Activated CD8-positive, alpha-beta memory T cell treated with anti-CD3 and anti-CD28 coated beads, Interleukin-2, amount 10 ng/mL, durations not matched to agents 7 days and 5 days (primary cell): ENCODE measurements around the gene CDK16. TPM values are rescaled to one million over a fixed set of nuclear protein-coding genes. Genes with fewer than 3 reads are reported as not detected.

ENCODE experiments used
- ATAC-seq: fragments of 150-1000 bp; cut with Tn5 transposase; one replicate; pipeline ENCODE4 v1.10.0; 2021; ENCODE audit warnings: moderate library complexity
- CTCF ChIA-PET: fragments of 350-600 bp; sonication (Branson Sonifier 250); formaldehyde crosslinking; loops from one replicate; lab custom pipeline; 2021; ENCODE audit warnings: antibody characterized with exemption; lab: Charles Lee
- DNase-seq: peaks from one replicate; pipeline ENCODE4 v3.0.0-alpha.2; 2020
- H3K27ac Mint-ChIP-seq: one replicate; pipeline ENCODE4 v1.8.0; 2021; ENCODE audit warnings: mild to moderate bottlenecking, mixed read lengths
- H3K27me3 Mint-ChIP-seq: one replicate; pipeline ENCODE4 v1.8.0; 2021; ENCODE audit warnings: mixed read lengths
- H3K36me3 Mint-ChIP-seq: one replicate; pipeline ENCODE4 v1.8.0; 2021; ENCODE audit warnings: mild to moderate bottlenecking, mixed read lengths
- H3K4me1 Mint-ChIP-seq: one replicate; pipeline ENCODE4 v1.8.0; 2021; ENCODE audit warnings: mixed read lengths
- H3K4me3 Mint-ChIP-seq: one replicate; pipeline ENCODE4 v1.8.0; 2021; ENCODE audit warnings: mild to moderate bottlenecking, moderate library complexity, mixed read lengths
- H3K9me3 Mint-ChIP-seq: one replicate; pipeline ENCODE4 v1.8.0; 2022; ENCODE audit warnings: low read depth, mixed read lengths
- total RNA-seq, 2 experiments: library from RNA; stranded (reverse); gene quantifications; one replicate each; pipeline ENCODE4 v1.2.3, GENCODE V29; 2021

Gene CDK16
- total RNA-seq, 2 experiments from 2014 or later, result 61.4 to 80.6 TPM

DNA sequence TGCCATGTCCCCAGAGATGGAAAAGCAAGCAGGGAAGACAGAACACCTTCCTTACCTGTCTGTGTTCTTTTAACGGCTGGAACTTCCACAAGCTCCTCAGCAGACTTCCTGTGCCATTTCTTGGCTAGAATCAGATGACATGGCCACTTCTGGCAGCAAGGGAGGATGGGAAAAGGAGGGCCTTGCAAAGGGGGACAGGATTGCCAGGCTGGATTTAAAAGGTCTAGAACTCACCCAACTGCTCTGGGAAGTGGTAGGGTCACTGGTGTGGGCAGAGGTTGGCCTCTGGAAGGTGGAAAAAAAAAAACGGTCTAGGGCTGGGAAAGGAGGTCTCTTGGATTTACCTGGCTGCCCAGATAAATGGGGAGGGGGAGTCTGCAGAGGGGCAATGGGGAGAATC lies 12.7 kb downstream of the CDK16 start:
- peaks cover 18% of the 10 kb centered on the region for H3K4me1 Mint-ChIP-seq
- CTCF ChIA-PET, result no interaction called here
- ATAC-seq (no peak), DNase-seq (no peak)
- H3K4me3 Mint-ChIP-seq, result no peak overlapping the region
- H3K36me3 Mint-ChIP-seq, result peaks cover 26% of the 10 kb centered on the region
- H3K27ac Mint-ChIP-seq, result peak overlapping the region; percentile 46
- no peaks in the 10 kb centered on the region for H3K9me3 Mint-ChIP-seq
- H3K27me3 Mint-ChIP-seq, result no peaks in the 10 kb centered on the region

DNA sequence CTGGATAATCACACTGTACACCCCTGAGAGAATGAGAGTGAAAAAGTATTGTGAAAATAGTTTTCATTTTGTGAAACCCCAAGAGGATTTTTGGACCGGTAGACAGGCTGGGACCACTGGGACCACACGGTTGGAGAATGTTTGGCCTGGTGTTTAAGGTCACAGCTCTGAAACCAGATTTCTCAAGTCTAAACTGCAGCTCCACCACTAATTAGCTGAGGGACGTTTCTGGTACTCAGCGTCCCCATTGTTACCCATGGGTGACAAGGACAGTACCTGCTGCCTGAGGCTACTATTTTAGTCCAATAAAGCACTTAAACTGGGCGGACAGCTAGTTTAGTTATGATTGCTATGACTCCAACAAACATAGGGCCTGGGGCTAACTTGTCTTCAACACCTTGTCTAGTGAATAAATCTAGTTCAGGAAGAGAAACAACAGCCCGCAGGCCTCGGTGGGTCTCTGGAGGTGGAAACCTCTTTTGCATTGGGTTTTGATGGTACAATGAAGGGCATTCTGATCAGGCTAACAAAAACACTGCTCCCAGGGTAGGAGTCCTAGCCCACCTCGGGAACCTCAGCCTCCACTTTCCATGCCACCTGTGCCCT lies 13.8 kb downstream of the CDK16 start:
- DNase-seq (no peak), ATAC-seq (no peak)

DNA sequence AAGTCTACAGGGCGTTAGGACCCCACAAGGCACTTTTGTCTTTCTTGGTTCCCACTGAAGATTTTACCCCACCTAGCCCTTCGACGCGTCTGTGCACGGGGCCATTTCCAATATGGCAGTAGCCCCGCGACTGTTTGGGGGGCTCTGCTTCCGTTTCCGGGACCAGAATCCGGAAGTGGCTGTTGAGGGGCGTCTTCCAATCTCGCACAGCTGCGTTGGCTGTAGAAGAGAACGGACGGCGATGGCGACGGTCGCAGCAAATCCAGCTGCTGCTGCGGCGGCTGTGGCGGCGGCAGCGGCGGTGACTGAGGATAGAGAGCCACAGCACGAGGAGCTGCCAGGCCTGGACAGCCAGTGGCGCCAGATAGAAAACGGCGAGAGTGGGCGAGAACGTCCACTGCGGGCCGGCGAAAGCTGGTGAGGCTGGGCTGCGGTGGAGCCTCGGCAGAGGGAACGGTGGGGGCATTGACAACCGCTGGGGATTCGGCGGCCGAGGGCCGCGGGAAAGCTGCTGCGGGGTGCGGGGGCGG lies 14.4 kb downstream of the CDK16 start, which contains the start of gene USP11:
USP11 (plus strand) TSS at position 207 of the 530 bp plus-strand sequence; CDS start at position 242, 35 bp downstream.
- Mint-ChIP-seq H3K27ac (peak within 1 kb of the TSS; percentile 98), H3K4me1 (peaks cover 20% of the 10 kb centered on the region), H3K4me3 (peak within 1 kb of the TSS; percentile 88), H3K9me3 (no peaks in the 10 kb centered on the region), H3K27me3 (no peaks in the 10 kb centered on the region), H3K36me3 (peaks cover 20% of the 10 kb centered on the region)
- CTCF ChIA-PET, result no interaction called here
- peak; percentile 46 for ATAC-seq
- DNase-seq, result peak; percentile 83

More for the DNA sequence above, 13.8 kb downstream of the CDK16 start:
- Mint-ChIP-seq H3K27me3 (no peaks in the 10 kb centered on the region), H3K4me1 (peaks cover 20% of the 10 kb centered on the region), H3K36me3 (peaks cover 20% of the 10 kb centered on the region), H3K4me3 (peak overlapping the region; percentile 88), H3K27ac (peak overlapping the region; percentile 98), H3K9me3 (no peaks in the 10 kb centered on the region)
- CTCF ChIA-PET, result no interaction called here

DNA sequence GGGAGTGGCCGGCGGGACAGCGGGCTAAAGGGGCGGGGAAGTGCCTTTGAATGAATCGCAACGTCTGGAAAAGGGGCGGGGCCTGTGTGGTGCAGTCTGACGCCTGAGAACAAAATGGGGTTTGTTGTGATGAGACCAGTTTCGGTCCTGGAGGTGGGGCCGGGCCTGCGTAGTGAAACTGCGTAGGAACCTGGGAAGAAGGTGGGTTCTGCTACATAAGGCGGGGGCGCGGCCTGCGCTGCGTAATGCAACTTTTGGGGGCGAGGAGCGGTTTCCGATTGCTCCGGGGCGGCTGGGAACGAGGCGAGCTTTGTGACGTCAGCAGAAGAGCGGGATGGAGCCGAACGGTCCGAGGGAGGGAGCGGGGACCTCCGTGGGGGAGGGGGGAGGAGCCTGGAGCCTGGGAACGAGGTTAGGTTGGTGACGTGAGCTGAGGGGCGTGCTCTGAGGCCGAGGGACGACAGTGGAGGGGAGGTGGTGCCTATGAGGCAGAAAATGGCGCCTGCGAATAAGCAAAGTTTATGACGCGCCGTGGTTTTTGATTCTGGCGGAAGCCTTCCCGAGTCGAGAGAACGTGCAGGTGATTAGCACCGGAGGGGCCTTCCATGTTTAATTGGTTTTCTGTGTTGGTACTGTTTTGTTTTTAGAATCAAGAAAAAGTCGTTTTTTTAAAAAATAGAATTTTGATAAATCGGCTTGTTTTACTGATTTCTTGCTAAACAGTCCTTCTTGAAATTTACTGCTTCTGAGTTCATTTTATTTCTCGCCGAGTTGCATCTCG lies 15.0 kb downstream of the CDK16 start:
- DNase-seq (peak; percentile 97), ATAC-seq (peak; percentile 92)
- Mint-ChIP-seq H3K4me3 (peak overlapping the region; percentile 88), H3K27ac (peak overlapping the region; percentile 98), H3K9me3 (no peaks in the 10 kb centered on the region), H3K36me3 (peaks cover 15% of the 10 kb centered on the region), H3K27me3 (no peaks in the 10 kb centered on the region), H3K4me1 (peaks cover 20% of the 10 kb centered on the region)
- CTCF ChIA-PET, result no interaction called here

DNA sequence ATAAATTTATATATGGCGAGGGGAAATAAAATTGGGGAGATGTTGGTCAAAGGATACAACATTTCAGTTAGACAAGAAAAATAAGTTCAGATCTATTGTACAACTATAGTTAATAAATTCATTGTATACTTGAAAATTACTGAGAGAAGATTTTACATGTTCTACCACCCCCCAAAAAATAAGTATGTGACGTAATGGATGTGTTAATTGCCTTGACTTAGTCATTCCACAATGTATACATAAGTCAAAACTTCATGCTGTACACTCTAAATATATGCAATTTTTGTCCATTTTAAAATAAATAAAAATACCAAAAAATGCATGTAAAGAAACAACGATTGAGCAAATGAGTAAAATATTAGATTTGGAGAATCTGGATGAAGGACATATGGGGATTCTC lies 16.1 kb downstream of the CDK16 start:
- CTCF ChIA-PET, result no interaction called here
- no peak for ATAC-seq
- peaks cover 20% of the 10 kb centered on the region for H3K4me1 Mint-ChIP-seq
- no peak for DNase-seq
- H3K36me3 Mint-ChIP-seq, result peaks cover 12% of the 10 kb centered on the region
- H3K4me3 Mint-ChIP-seq, result peak overlapping the region; percentile 88
- no peaks in the 10 kb centered on the region for H3K9me3 Mint-ChIP-seq
- no peaks in the 10 kb centered on the region for H3K27me3 Mint-ChIP-seq
- H3K27ac Mint-ChIP-seq, result peak overlapping the region; percentile 98

DNA sequence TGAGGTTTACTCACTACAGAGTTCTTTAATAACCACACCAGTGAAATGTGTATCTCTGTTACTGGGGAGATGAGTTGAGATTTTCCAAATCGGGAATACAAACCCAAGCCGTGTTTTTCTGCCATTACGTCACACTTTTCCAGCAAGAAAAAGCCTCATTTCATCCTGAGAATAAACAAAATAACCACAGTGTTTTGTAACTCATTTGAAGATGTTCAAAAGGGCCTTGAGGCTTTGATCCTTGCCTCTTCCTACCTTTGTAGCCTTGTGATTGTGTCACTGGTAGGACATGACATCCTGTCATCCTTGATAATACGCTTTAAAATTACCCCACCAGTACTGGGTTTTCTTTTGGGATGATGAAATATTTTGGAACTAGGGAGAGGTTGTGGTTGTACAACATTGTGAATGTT lies 17.2 kb downstream of the CDK16 start:
- no peaks in the 10 kb centered on the region for H3K27me3 Mint-ChIP-seq
- H3K36me3 Mint-ChIP-seq, result peaks cover 17% of the 10 kb centered on the region
- peak overlapping the region; percentile 41 for H3K4me3 Mint-ChIP-seq
- CTCF ChIA-PET, result no interaction called here
- H3K9me3 Mint-ChIP-seq, result no peaks in the 10 kb centered on the region
- ATAC-seq, result no peak
- peak overlapping the region; percentile 25 for H3K27ac Mint-ChIP-seq
- peaks cover 18% of the 10 kb centered on the region for H3K4me1 Mint-ChIP-seq
- no peak for DNase-seq

DNA sequence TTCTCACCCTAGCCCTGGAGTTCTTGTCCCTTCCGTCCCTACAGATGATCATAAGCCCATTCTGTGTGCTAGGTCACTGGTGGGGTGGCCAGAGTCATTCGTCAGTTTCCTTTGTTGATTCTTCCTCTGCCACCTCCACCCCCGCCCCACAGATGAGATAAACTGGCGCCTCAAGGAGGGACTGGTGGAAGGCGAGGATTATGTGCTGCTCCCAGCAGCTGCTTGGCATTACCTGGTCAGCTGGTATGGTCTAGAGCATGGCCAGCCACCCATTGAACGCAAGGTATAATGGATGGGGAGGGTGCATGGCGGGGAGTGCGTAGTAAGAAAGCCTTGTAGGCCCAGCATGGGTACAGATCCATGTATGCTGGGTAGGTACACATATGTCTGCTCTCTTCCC lies 20.7 kb downstream of the CDK16 start:
- Mint-ChIP-seq H3K9me3 (no peaks in the 10 kb centered on the region), H3K4me3 (no peak overlapping the region), H3K27ac (no peak overlapping the region), H3K27me3 (no peaks in the 10 kb centered on the region), H3K36me3 (peaks cover 34% of the 10 kb centered on the region), H3K4me1 (peaks cover 15% of the 10 kb centered on the region)
- ATAC-seq (no peak), DNase-seq (no peak)
- CTCF ChIA-PET, result interaction anchor here (1.1 kb wide), 1 partner anchor 144 kb away, joined by 4 read pairs; no protein-coding TSS in a partner anchor

DNA sequence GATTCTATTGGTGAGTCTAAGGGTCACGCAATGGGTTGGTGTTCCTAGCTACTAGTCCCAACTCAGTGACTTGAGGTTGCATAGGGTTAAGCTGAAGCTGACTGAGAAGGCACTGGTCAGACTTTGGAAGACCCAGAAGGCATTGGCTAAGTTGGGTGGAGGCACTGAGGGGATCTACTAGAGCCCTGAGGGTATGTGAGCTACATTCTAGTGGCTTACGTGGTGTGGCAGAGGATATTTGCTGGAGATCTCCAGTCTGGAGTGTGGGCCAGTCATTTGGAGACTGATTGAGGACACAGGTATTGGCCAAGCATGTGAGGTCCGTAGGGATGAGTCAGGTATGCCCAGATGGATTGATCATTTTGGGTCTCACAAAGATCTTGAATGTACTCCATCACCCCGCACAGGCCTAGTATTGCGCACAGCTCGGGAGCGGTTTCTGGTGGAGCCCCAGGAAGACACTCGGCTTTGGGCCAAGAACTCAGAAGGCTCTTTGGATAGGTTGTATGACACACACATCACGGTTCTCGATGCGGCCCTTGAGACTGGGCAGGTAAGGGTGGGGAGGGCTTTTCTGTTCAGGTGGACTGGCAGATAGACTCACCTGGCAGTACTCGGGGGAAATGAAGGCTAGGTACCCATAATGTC lies 21.5 kb downstream of the CDK16 start:
- H3K36me3 Mint-ChIP-seq, result peaks cover 33% of the 10 kb centered on the region
- no peak overlapping the region for H3K4me3 Mint-ChIP-seq
- peaks cover 14% of the 10 kb centered on the region for H3K4me1 Mint-ChIP-seq
- CTCF ChIA-PET, result no interaction called here
- ATAC-seq (no peak), DNase-seq (no peak)
- no peaks in the 10 kb centered on the region for H3K27me3 Mint-ChIP-seq
- no peak overlapping the region for H3K27ac Mint-ChIP-seq
- no peaks in the 10 kb centered on the region for H3K9me3 Mint-ChIP-seq

DNA sequence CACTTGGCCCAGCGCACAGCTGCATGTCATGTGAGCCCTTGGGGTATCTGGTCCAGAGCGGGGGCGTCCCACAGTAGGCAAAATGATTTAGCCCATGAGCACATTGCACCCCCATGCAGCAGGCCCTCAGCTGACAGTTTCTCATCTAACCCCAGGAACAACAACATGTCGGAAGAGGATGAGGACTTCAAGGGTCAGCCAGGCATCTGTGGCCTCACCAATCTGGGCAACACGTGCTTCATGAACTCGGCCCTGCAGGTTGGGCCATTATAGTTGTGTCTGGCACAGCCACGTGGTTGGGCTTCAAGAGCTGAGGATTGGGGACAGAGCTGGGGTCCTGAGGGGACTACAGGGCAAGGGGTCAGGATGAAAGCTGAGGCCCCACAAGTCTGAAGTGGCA lies 22.1 kb downstream of the CDK16 start:
- no peak overlapping the region for H3K4me3 Mint-ChIP-seq
- no peaks in the 10 kb centered on the region for H3K27me3 Mint-ChIP-seq
- H3K9me3 Mint-ChIP-seq, result no peaks in the 10 kb centered on the region
- H3K27ac Mint-ChIP-seq, result no peak overlapping the region
- CTCF ChIA-PET, result no interaction called here
- ATAC-seq (no peak), DNase-seq (no peak)
- H3K36me3 Mint-ChIP-seq, result peaks cover 28% of the 10 kb centered on the region
- H3K4me1 Mint-ChIP-seq, result peaks cover 8% of the 10 kb centered on the region

DNA sequence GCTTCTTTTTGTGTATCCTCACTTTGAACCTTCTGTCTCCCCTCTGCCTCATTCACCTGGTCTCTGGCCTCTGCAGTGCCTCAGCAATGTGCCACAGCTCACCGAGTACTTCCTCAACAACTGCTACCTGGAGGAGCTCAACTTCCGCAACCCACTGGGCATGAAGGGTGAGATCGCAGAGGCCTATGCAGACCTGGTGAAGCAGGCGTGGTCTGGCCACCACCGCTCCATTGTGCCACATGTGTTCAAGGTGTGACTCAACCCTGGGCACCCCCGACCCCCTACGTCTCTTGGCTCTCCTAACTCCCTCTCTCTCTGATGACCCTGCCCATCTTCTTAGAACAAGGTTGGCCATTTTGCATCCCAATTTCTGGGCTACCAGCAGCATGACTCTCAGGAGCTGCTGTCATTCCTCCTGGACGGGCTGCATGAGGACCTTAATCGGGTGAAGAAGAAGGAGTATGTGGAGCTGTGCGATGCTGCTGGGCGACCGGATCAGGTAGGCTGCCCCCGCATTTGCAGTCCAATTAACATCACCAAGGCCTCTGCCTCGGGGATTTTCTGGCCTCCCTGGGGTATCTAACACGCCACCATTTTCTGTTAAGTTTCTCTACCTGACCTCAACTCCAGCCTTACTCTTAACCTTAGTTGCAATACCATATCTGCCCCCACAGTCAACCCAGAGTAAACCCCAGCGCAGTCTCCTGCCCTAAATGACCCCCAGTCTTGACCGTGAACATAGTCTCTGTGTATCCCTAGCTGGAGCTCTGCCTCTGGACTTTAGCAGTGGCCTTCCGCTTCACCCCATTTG lies 22.9 kb downstream of the CDK16 start:
- H3K36me3 Mint-ChIP-seq, result peaks cover 36% of the 10 kb centered on the region
- H3K27ac Mint-ChIP-seq, result no peak overlapping the region

DNA sequence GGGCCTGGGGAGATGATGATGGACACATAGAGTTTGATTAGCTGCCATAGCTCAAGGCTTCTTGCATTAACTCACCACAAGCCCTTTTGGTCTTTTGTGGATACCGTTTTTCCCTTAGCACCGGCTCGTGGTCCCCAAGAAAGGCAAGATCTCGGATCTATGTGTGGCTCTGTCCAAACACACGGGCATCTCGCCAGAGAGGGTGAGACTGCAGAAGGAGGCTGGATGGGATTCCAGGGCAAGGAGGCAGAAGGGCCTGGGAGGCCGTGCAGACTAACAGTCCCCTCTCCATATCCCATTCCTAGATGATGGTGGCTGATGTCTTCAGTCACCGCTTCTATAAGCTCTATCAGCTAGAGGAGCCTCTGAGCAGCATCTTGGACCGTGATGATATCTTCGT lies 23.8 kb downstream of the CDK16 start:
- Mint-ChIP-seq H3K4me1 (peaks cover 7% of the 10 kb centered on the region), H3K36me3 (peaks cover 37% of the 10 kb centered on the region), H3K4me3 (no peak overlapping the region), H3K9me3 (no peaks in the 10 kb centered on the region), H3K27ac (no peak overlapping the region), H3K27me3 (no peaks in the 10 kb centered on the region)
- CTCF ChIA-PET, result no interaction called here
- DNase-seq (no peak), ATAC-seq (no peak)

More for the DNA sequence above, 22.9 kb downstream of the CDK16 start:
- Mint-ChIP-seq H3K27me3 (no peaks in the 10 kb centered on the region), H3K4me3 (no peak overlapping the region), H3K4me1 (peaks cover 7% of the 10 kb centered on the region), H3K9me3 (no peaks in the 10 kb centered on the region)
- ATAC-seq, result no peak
- DNase-seq, result no peak
- CTCF ChIA-PET, result no interaction called here

DNA sequence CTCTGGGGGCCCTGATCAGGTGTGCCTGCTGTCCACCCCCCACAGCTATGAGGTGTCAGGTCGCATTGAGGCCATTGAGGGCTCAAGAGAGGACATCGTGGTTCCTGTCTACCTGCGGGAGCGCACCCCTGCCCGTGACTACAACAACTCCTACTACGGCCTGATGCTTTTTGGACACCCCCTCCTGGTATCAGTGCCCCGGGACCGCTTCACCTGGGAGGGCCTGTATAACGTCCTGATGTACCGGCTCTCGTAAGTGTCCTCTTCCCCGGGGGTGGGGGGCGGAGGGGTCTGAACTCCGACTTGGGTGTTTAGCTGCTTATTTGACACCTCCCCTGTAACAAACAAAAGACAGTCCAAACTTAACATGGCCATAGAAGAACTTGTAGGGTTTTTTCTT lies 24.9 kb downstream of the CDK16 start:
- DNase-seq (no peak), ATAC-seq (no peak)
- peaks cover 8% of the 10 kb centered on the region for H3K4me1 Mint-ChIP-seq
- H3K27me3 Mint-ChIP-seq, result no peaks in the 10 kb centered on the region
- CTCF ChIA-PET, result no interaction called here
- no peaks in the 10 kb centered on the region for H3K9me3 Mint-ChIP-seq
- H3K27ac Mint-ChIP-seq, result no peak overlapping the region
- peaks cover 37% of the 10 kb centered on the region for H3K36me3 Mint-ChIP-seq
- no peak overlapping the region for H3K4me3 Mint-ChIP-seq

DNA sequence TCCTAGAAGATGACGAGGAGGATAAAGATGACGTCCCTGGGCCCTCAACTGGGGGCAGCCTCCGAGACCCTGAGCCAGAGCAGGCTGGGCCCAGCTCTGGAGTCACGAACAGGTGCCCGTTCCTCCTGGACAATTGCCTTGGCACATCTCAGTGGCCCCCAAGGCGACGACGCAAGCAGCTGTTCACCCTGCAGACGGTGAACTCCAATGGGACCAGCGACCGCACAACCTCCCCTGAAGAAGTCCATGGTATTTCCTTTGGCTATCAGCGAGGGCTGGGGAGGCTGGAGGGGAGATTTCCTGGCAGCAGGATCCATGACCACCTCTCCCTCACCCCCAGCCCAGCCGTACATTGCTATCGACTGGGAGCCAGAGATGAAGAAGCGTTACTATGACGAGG lies 26.2 kb downstream of the CDK16 start:
- Mint-ChIP-seq H3K4me3 (no peak overlapping the region), H3K27me3 (no peaks in the 10 kb centered on the region), H3K9me3 (no peaks in the 10 kb centered on the region), H3K4me1 (peaks cover 14% of the 10 kb centered on the region), H3K27ac (no peak overlapping the region), H3K36me3 (peaks cover 40% of the 10 kb centered on the region)
- no peak for DNase-seq
- CTCF ChIA-PET, result no interaction called here
- no peak for ATAC-seq
